SJSA1 (cell line): ENCODE measurements around the gene DOCK3. TPM values are rescaled to one million over a fixed set of nuclear protein-coding genes. Genes with fewer than 3 reads are reported as not detected.

ENCODE experiments used
- DNase-seq, 2 experiments: peaks; one replicate each; pipeline ENCODE4 v3.0.0-alpha.2; 2015 to 2020; ENCODE audit warnings: low spot score in 2 of 2, low read depth in 1 of 2
- H3K27ac ChIP-seq: fragments of 250-450 bp; sonication (Bioruptor Pico); 2 replicates; pipeline ENCODE4 v1.5.1; 2020; ENCODE audit warnings: mild to moderate bottlenecking, moderate library complexity
- H3K27me3 ChIP-seq: fragments of 250-450 bp; sonication (Bioruptor Pico); replicated peaks from 2 replicates; pipeline ENCODE4 v1.5.1; 2020; ENCODE audit warnings: mild to moderate bottlenecking, moderate library complexity
- H3K36me3 ChIP-seq: fragments of 250-450 bp; sonication (Bioruptor Pico); 2 replicates; pipeline ENCODE4 v1.5.1; 2020; ENCODE audit warnings: mild to moderate bottlenecking
- H3K4me1 ChIP-seq: fragments of 250-450 bp; sonication (Bioruptor Pico); replicated peaks from 2 replicates; pipeline ENCODE4 v1.6.1; 2021; ENCODE audit warnings: mild to moderate bottlenecking
- H3K4me3 ChIP-seq: fragments of 250-450 bp; sonication (Bioruptor Pico); 2 replicates; pipeline ENCODE4 v1.5.1; 2020; ENCODE audit warnings: mild to moderate bottlenecking
- H3K9me3 ChIP-seq: fragments of 250-450 bp; sonication (Bioruptor Pico); replicated peaks from 2 replicates; pipeline ENCODE4 v1.5.1; 2020; ENCODE audit warnings: mild to moderate bottlenecking
- total RNA-seq: library from RNA; depleted of rRNA; stranded (reverse); fragments of >200 nt; shearing (Covaris generic); gene quantifications from 2 replicates; pipeline ENCODE4 v1.2.3, GENCODE V29; 2014; rRNA removed

Gene DOCK3
- total RNA-seq, 1 experiment from 2014 or later = 0.29 TPM

DNA sequence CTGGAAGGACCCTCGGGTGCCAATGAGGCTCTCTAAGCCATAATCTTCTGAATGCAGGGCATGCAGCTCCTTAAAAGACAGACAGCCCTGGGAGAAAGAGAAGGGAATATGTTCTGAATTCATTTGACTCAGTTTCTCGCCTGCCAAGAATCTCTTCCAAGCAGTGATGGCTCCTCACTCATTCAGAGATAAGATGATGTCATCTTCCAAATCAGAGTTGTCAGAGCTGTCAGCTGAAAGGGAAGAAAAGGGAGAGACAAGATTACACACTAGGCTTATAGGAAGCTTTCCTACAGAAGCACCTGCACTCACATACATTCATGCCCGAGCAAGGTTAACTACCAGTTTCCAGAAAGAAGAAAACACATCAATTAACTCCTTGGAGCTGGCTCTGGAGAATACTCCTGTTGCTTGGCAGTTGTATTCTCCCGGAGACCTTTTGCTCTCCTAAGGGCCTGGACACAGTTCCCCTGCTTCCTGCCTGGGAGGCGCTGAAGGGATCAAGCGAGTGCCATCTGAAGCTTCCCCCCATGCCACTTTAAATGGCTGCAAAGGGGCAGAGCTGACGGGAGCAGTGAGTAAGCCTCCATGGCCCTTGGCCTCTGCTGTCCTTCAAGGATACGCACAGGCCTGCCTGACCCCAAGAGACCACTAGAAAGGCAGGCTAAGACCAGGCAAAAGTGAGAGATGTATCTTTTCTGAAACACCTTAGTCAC lies 724.0 kb downstream of the DOCK3 start:
- Histone ChIP-seq H3K36me3 (peaks cover 66% of the 10 kb centered on the region), H3K27me3 (no peaks in the 10 kb centered on the region), H3K27ac (no peak overlapping the region), H3K9me3 (no peaks in the 10 kb centered on the region), H3K4me1 (peaks cover 3% of the 10 kb centered on the region; the same call in 1 of the 2 replicates), H3K4me3 (no peak overlapping the region)
- no peak for DNase-seq

DNA sequence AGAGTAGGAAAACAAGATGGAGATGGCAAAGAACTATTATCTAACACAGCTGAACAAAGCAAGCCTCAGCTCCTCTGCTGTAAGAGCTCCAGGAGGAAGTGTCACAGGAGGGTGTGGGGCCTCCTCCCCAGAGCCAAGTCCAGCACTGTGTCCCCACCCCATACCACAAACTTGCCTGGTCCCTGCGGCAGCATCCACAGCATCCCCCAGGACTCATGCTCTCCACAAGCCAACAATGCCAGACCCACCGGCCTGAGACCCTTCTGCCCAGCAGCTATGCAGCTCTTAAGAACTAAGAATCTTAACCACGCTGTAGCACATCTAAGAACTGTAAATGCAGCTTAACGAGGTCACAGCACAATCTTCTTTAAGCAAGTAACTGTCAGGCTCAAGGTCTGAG lies 725.4 kb downstream of the DOCK3 start:
- Histone ChIP-seq H3K4me1 (no peaks in the 10 kb centered on the region), H3K9me3 (no peaks in the 10 kb centered on the region), H3K27me3 (no peaks in the 10 kb centered on the region), H3K27ac (no peak overlapping the region), H3K4me3 (no peak overlapping the region), H3K36me3 (peaks cover 52% of the 10 kb centered on the region)
- DNase-seq = no peak

DNA sequence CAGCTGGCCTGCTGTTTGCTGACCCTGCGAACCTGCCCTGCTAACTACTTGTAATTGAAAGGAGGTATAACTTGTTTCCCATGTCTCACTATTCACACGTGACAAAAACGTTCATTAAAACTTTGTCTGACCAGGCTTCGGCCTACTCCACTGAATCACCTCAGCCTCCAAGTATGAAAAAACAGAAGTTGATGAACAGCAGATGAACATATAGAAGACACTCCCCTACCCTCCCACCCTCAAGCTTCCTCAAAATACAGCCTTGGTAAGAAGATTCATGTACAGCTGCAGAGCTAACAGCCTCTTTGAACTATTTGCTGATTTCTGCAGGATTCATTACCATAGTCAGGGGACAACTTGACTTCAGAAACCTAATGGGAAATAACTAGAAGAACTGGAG lies 727.0 kb downstream of the DOCK3 start:
- Histone ChIP-seq H3K27ac (no peak overlapping the region), H3K27me3 (no peaks in the 10 kb centered on the region), H3K36me3 (peaks cover 36% of the 10 kb centered on the region), H3K4me1 (no peaks in the 10 kb centered on the region), H3K9me3 (no peaks in the 10 kb centered on the region), H3K4me3 (no peak overlapping the region)
- DNase-seq = no peak

DNA sequence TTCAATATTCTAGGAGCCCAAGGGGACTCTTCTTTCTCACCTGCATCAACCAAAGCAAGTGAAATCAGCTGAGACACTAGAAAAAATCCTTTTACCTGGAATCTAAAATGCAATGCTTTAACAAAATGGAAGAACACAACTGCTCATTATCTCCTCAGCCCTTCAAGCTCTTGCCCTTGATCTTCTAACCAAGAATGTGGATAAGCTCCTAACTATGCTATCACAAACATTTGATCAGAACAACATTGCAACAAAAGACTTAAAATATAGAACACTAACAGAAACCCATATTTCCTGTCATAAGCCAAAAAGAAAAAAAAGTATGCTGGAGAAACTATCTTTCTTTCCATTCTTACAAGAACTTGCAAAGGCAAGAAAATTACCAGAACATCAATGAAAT lies 728.9 kb downstream of the DOCK3 start:
- Histone ChIP-seq H3K36me3 (peaks cover 25% of the 10 kb centered on the region), H3K9me3 (no peaks in the 10 kb centered on the region), H3K4me1 (no peaks in the 10 kb centered on the region), H3K27ac (no peak overlapping the region), H3K4me3 (no peak overlapping the region), H3K27me3 (no peaks in the 10 kb centered on the region)
- no peak for DNase-seq

DNA sequence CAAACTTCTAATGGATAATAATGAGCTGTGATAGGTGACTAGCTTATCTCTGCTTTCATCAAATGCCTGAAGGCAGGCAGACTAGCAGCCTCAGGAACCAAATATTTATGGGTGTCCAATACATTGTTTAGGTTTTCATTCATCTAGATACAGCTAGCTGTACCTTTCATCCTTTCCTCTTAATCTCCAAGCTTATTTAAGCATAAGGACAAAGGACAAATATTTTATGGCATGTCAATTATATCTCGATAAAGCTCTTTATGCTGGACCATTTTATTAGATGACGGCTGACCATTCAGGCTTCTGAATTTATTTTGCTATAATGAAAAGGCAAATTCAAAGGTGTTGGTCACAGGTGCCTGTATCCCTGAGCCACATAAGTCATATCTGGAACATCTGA lies 733.3 kb downstream of the DOCK3 start:
- Histone ChIP-seq H3K27ac (no peak overlapping the region), H3K36me3 (peaks cover 23% of the 10 kb centered on the region), H3K9me3 (no peaks in the 10 kb centered on the region), H3K4me3 (no peak overlapping the region), H3K27me3 (no peaks in the 10 kb centered on the region), H3K4me1 (no peaks in the 10 kb centered on the region)
- DNase-seq = no peak

DNA sequence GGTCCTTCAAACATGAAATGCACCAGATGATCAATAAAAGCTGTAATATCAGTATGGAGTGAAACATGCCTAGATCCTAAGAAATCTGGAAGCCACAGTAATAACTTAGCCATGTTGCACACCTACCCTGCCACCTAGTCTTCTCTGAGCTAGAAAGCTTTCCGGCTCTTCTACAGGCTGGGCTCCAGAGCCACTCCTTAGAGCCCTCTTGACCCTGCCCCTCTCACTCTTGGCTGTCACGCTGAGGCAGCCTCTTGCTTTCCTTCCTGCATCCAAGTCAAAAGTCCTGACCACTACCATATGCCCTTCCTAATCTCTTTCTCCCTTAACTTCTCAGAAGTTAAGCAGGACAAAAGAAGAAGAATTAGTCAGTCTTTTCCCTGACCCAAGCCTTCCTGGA lies 734.1 kb downstream of the DOCK3 start:
- no peaks in the 10 kb centered on the region for H3K4me1 ChIP-seq
- DNase-seq = no peak
- no peaks in the 10 kb centered on the region for H3K27me3 ChIP-seq
- no peaks in the 10 kb centered on the region for H3K9me3 ChIP-seq
- H3K36me3 ChIP-seq = peaks cover 22% of the 10 kb centered on the region
- no peak overlapping the region for H3K27ac ChIP-seq
- H3K4me3 ChIP-seq = no peak overlapping the region

DNA sequence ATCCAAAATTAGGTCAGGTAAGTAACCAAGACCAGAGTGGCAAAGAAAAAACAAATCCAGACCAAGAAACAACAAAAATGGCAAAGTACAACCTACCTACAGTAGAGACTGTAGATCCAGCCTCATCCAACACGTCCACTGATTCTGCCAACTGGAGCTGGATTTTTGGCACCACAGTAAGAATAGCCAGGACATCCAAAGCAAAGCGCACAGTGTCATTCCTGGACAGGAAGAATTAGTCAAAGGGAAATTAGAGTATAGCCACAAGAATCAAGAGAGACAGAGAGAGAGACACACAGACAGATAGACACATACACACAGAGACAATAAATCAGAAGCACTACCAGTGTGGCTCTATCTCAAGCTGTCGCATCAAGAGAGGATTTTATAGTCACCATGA lies 747.5 kb downstream of the DOCK3 start:
- no peaks in the 10 kb centered on the region for H3K4me1 ChIP-seq
- no peak overlapping the region for H3K4me3 ChIP-seq
- no peak for DNase-seq
- H3K9me3 ChIP-seq = no peaks in the 10 kb centered on the region
- H3K36me3 ChIP-seq = peaks cover 17% of the 10 kb centered on the region; the same call in 1 of the 2 replicates
- no peak overlapping the region for H3K27ac ChIP-seq
- H3K27me3 ChIP-seq = no peaks in the 10 kb centered on the region

DNA sequence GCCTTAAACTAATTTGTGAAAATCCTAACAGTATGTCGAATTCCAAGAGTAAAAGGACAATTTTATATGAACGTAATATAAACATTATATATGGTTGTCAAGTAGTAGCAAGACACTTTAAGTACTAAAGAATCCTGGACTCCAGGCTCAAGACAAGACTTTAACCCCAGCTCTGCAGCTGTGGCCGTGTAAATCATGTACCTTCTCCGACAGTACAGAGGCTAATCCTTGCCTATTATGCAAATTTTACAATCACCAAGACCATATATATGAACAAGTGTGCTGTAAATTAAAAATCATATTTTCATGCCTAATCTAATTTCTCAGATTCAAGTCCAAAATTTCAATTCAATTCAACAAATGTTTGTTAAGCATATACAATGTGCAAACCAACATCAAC lies 752.2 kb downstream of the DOCK3 start:
- Histone ChIP-seq H3K9me3 (no peaks in the 10 kb centered on the region), H3K27me3 (no peaks in the 10 kb centered on the region), H3K4me1 (no peaks in the 10 kb centered on the region), H3K27ac (no peak overlapping the region), H3K36me3 (peaks cover 14% of the 10 kb centered on the region; the same call in 1 of the 2 replicates), H3K4me3 (no peak overlapping the region)
- DNase-seq = no peak

DNA sequence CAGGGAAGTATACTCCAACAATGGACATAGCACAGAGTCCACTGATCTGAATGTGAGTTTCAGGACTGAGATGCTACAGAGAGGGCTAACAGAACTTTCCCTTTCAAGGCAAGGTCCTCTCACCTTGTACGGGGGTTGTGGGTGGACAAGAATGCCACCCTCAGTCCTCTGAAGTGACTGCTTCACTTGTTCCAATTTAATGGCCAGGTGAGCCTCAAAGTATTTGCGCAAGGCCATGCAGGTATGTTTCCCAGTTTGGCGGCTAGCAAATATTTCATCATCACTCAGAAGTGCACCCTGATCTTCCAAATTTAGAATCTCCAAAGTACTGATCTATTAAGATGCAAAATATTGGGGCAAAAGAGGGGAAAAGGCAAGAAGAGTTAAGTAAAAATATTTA lies 754.4 kb downstream of the DOCK3 start:
- Histone ChIP-seq H3K27me3 (no peaks in the 10 kb centered on the region), H3K36me3 (peaks cover 17% of the 10 kb centered on the region; the same call in 1 of the 2 replicates), H3K9me3 (no peaks in the 10 kb centered on the region), H3K4me3 (no peak overlapping the region), H3K27ac (no peak overlapping the region), H3K4me1 (no peaks in the 10 kb centered on the region)
- no peak for DNase-seq

Other genes starting within 250 kb of the DOCK3 start
- gene CACNA2D2, start 171.3 kb upstream of the DOCK3 start, total RNA-seq = not detected in 2 replicates
- 9.1 and 15.2 TPM in 2 replicates for gene C3orf18, start 107.2 kb upstream of the DOCK3 start, total RNA-seq
- 7.3 and 9.3 TPM in 2 replicates for gene HEMK1, start 105.4 kb upstream of the DOCK3 start, total RNA-seq
- 0.92 TPM in 1 of 2 replicates, not detected in the other for gene CISH, start 63.2 kb upstream of the DOCK3 start, total RNA-seq
- gene MAPKAPK3, start 57.8 kb upstream of the DOCK3 start, total RNA-seq = 7.3 and 17.4 TPM in 2 replicates